Coronary artery (tissue), 2 donors: ENCODE measurements around the gene STK24.

Source experiments
- DNase-seq: peaks from one replicate; pipeline ENCODE4 v3.0.0-alpha.2; 2017; ENCODE audit warnings: low spot score
- H3K27ac ChIP-seq, 2 donors: fragments of 200-600 bp; sonication (generic); one replicate each; pipeline ENCODE4 v1.5.1; 2016 to 2019
- H3K4me3 ChIP-seq: fragments of 200-600 bp; sonication (generic); 2 replicates; pipeline ENCODE4 v1.5.1; 2016; ENCODE audit warnings: mild to moderate bottlenecking, moderate library complexity
- CTCF ChIP-seq: fragments of 200-600 bp; sonication (generic); IDR thresholded peaks from one replicate; pipeline ENCODE4 v1.5.1; 2019; ENCODE audit warnings: antibody characterized with exemption

Gene STK24

GRCh38 chr13:98505217-98505616, 71.7 kb downstream of the STK24 start:
- Histone ChIP-seq H3K4me3 (no peak overlapping the region), H3K27ac (no peak overlapping the region)
- no peak for TF ChIP-seq CTCF
- DNase-seq = no peak

GRCh38 chr13:98504371-98504963, 72.4 kb downstream of the STK24 start:
- no peak for DNase-seq
- no peak for TF ChIP-seq CTCF
- Histone ChIP-seq H3K4me3 (peak overlapping the region; percentile 54), H3K27ac (peak overlapping the region; percentile 67 to 78)

GRCh38 chr13:98504029-98504351, 72.9 kb downstream of the STK24 start:
- H3K4me3 ChIP-seq = peak overlapping the region; percentile 54
- peak overlapping the region; percentile 67 to 78 for H3K27ac ChIP-seq
- TF ChIP-seq CTCF = no peak
- no peak for DNase-seq

DNA sequence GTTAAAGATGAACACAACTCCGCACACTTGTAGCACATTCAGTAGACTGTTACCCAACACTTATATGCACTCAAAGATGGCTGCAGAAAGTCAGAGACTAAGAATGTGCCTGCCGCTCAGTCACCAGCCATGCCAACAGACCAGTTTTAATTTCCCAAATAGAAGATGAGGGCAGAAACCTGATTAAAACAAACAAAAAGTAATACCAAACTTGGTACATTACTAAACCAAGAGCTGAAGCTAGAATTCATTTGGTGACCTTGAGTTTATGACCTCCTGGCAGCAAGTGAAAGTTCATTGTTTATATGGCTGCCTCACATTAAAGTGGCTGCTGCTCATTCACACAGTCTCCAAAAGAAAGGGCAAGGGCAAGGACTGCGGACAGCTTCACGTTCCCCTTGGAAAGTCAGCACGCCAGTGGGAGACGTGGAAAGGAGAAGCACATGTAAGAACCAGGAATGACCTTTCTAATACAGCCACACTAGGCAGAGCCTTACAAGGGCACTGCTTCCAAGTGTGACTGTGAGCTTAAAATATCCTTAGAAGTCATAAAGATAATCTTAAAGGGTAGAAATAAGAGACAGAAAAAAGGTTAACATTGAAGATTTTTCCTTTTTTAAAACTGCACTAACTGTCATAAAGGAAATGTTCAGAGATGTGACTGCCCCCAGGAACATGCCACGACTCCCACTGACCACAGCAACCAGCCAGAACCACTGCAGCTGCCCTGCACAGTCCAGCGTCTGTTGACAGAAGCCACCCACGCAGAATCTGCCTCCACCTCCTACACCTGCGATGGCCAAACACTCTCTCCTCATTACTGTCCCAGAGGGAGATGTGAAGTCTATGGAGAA, 73.5 kb downstream of the STK24 start:
- Histone ChIP-seq H3K27ac (peak overlapping the region; percentile 67 to 78), H3K4me3 (peak overlapping the region; percentile 54)
- no peak for DNase-seq
- TF ChIP-seq CTCF = no peak

DNA sequence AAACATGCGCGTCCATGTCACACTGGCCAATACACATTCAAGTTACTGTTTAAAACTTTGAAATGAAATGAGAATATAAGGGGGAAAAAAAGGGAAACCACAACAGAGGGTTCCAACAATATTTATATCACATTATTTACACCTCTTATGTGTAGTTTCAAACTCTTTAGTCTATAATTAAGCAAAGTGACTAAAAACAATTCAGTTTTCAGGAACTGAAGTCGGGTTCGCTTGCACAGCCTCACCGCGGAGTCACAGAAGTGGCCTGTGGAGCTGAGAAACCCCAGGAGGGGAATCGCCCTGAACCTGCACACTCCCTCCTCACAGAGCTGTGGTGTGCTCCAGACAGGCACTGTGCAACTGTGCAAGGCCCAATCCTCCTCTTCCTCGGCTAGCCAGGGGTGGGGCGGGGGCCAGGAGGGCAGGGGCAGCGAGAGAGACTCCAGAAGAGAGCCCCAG, 75.9 kb downstream of the STK24 start:
- Histone ChIP-seq H3K4me3 (no peak overlapping the region), H3K27ac (no peak overlapping the region)
- DNase-seq = no peak
- TF ChIP-seq CTCF = no peak

GRCh38 chr13:98496966-98497365, 79.9 kb downstream of the STK24 start:
- H3K27ac ChIP-seq = peak overlapping the region; percentile 42 to 81
- no peak for DNase-seq
- no peak overlapping the region for H3K4me3 ChIP-seq
- no peak for TF ChIP-seq CTCF

DNA sequence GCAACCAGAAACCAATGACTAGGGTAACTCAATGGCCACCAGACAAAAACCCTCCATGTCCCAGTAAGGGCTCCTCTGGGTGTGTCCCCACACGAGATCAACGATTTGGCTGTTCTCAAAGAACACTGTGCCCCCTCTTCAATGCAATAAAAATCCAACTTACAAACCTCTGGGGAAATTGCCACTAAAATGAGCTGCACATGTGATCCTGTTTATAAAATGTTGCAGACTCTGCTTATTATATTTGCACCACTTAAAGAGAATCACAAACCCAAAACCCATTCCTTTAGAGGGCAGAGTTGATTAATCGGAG, 80.5 kb downstream of the STK24 start:
- H3K4me3 ChIP-seq = peak overlapping the region; percentile 18
- TF ChIP-seq CTCF = no peak
- no peak for DNase-seq
- H3K27ac ChIP-seq = peak overlapping the region; percentile 42 to 81
